Neural crest cell (in vitro differentiated cells): Measurements from ENCODE around the gene SNX13. TPM values are rescaled to one million over a fixed set of nuclear protein-coding genes. Genes with fewer than 3 reads are reported as not detected.

Source experiments
- DNase-seq: peaks from one replicate; pipeline ENCODE4 v3.0.0; 2021; ENCODE audit warnings: low read depth, mixed read lengths, low spot score
- H3K27ac Mint-ChIP-seq: one replicate; pipeline ENCODE4 v1.8.0; 2021; ENCODE audit warnings: mild to moderate bottlenecking, mixed read lengths; ENCODE audit not compliant: unreplicated experiment
- H3K27me3 Mint-ChIP-seq: 2 replicates; pipeline ENCODE4 v1.8.0; 2021; ENCODE audit warnings: low read depth, mild to moderate bottlenecking, mixed read lengths
- H3K36me3 Mint-ChIP-seq: 2 replicates; pipeline ENCODE4 v1.8.0; 2021; ENCODE audit warnings: low read depth, mild to moderate bottlenecking, mixed read lengths
- H3K4me1 Mint-ChIP-seq: 2 replicates; pipeline ENCODE4 v1.8.0; 2021; ENCODE audit warnings: mixed read lengths
- H3K4me3 Mint-ChIP-seq: one replicate; pipeline ENCODE4 v1.8.0; 2021; ENCODE audit warnings: mild to moderate bottlenecking, mixed read lengths
- H3K9me3 Mint-ChIP-seq: 2 replicates; pipeline ENCODE4 v1.8.0; 2021; ENCODE audit warnings: mixed read lengths
- total RNA-seq: library from RNA; stranded (reverse); gene quantifications from 2 replicates; pipeline ENCODE4 v1.2.1, GENCODE V29; 2021
- TF ChIP-seq, protein P1 (sequence below): fragments of 200-600 bp; sonication (generic); conservative IDR thresholded peaks from 2 replicates; pipeline ENCODE4 v1.5.0; 2021; ENCODE audit warnings: antibody characterized with exemption, mild to moderate bottlenecking

Gene SNX13
- total RNA-seq, 1 donor from 2014 or later: 35.4 TPM

- H3K27ac Mint-ChIP-seq: no peak overlapping the region
- peaks cover 6% of the 10 kb centered on the region for H3K9me3 Mint-ChIP-seq
- DNase-seq: no peak
- no peak overlapping the region for H3K4me3 Mint-ChIP-seq
- TF ChIP-seq, protein P1, sequence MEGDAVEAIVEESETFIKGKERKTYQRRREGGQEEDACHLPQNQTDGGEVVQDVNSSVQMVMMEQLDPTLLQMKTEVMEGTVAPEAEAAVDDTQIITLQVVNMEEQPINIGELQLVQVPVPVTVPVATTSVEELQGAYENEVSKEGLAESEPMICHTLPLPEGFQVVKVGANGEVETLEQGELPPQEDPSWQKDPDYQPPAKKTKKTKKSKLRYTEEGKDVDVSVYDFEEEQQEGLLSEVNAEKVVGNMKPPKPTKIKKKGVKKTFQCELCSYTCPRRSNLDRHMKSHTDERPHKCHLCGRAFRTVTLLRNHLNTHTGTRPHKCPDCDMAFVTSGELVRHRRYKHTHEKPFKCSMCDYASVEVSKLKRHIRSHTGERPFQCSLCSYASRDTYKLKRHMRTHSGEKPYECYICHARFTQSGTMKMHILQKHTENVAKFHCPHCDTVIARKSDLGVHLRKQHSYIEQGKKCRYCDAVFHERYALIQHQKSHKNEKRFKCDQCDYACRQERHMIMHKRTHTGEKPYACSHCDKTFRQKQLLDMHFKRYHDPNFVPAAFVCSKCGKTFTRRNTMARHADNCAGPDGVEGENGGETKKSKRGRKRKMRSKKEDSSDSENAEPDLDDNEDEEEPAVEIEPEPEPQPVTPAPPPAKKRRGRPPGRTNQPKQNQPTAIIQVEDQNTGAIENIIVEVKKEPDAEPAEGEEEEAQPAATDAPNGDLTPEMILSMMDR: no peak
- H3K4me1 Mint-ChIP-seq: no peaks in the 10 kb centered on the region
- H3K36me3 Mint-ChIP-seq: no peaks in the 10 kb centered on the region
- no peaks in the 10 kb centered on the region for H3K27me3 Mint-ChIP-seq
These were observed 45.4 kb upstream of the SNX13 start for GRCh38 chr7:17985473-17986239.

- Mint-ChIP-seq H3K9me3 (peaks cover 9% of the 10 kb centered on the region), H3K27me3 (no peaks in the 10 kb centered on the region), H3K36me3 (no peaks in the 10 kb centered on the region), H3K4me1 (no peaks in the 10 kb centered on the region), H3K4me3 (no peak overlapping the region), H3K27ac (no peak overlapping the region)
- TF ChIP-seq, protein P1: no peak
- no peak for DNase-seq
These were observed 44.0 kb upstream of the SNX13 start for GRCh38 chr7:17984288-17984687.

- Mint-ChIP-seq H3K4me3 (no peak overlapping the region), H3K9me3 (peaks cover 9% of the 10 kb centered on the region), H3K27ac (no peak overlapping the region), H3K36me3 (no peaks in the 10 kb centered on the region), H3K27me3 (no peaks in the 10 kb centered on the region), H3K4me1 (no peaks in the 10 kb centered on the region)
- no peak for DNase-seq
- TF ChIP-seq, protein P1: no peak
These were observed 43.1 kb upstream of the SNX13 start for GRCh38 chr7:17983221-17984062.

- Mint-ChIP-seq H3K9me3 (peaks cover 16% of the 10 kb centered on the region), H3K36me3 (no peaks in the 10 kb centered on the region), H3K4me1 (no peaks in the 10 kb centered on the region), H3K4me3 (no peak overlapping the region), H3K27me3 (no peaks in the 10 kb centered on the region), H3K27ac (no peak overlapping the region)
- TF ChIP-seq, protein P1: no peak
- no peak for DNase-seq
These were observed 36.7 kb upstream of the SNX13 start for GRCh38 chr7:17976952-17977351.

DNA sequence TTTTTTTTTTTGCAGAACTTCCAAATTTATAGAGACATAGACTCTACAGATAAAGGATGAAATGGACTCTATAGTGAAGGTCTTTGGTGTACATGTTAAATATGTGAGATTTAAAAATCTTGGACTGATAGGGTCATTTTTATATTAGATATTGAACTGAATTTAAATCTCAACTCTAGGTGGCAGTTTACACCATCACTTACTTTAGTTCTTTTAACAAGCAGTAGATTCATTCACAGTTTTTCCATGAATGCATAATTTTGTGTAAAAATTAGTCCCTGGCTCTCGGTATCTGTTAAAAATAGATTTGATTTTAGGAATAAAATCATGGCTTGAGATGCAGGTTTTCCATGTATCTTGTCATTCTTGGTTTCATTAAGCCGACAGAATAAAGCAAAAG, 31.1 kb upstream of the SNX13 start:
- TF ChIP-seq, protein P1: no peak
- Mint-ChIP-seq H3K36me3 (no peaks in the 10 kb centered on the region), H3K4me1 (no peaks in the 10 kb centered on the region), H3K27me3 (no peaks in the 10 kb centered on the region), H3K4me3 (no peak overlapping the region), H3K27ac (no peak overlapping the region), H3K9me3 (no peaks in the 10 kb centered on the region)
- no peak for DNase-seq
